Measurements from ENCODE around the gene LRRC8E.

DNA sequence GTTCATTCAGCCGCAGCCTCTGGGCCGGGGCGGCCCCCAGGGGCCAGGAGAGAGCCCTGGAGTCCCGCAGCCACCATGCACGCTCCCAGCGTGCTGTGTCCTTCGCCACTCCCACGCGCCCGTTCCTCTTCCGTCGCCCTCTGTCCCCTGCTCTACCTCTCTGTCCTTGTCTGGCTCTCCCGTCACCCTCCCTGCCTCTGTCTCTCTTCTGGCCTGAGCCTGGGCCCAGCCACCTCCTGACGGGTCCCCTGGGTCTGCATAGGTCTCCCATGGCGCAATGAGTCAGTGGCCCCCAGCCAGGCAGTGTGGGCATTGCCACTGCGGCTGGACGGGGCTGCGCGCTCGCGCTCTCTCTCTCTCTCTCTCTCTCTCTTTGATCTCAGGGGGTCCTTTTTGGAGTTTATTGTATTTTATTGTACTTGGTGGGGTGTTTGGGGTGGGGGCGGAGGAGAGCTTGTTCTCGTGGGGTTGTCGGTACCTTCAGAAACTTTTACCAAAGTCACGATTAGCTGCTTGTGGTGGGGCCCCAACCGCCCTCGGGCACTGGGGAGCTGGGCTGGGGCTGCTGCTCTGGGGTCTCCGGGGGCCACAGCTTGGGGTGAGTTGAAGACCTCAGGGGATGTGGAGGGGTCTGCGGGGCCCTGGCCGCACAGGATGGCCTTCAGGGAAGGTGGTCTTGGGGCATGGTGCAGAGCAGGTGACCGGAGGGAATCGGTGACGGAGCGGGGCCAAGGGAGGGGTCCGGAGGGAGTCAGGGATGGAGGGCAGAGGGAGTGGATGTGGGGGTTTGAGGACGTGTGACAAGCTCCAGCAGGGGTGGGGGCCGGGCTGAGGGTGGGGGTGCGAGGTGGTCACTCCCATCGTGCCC is 24.6 kb downstream of the LRRC8E start:
- TF ChIP-seq, protein P1, sequence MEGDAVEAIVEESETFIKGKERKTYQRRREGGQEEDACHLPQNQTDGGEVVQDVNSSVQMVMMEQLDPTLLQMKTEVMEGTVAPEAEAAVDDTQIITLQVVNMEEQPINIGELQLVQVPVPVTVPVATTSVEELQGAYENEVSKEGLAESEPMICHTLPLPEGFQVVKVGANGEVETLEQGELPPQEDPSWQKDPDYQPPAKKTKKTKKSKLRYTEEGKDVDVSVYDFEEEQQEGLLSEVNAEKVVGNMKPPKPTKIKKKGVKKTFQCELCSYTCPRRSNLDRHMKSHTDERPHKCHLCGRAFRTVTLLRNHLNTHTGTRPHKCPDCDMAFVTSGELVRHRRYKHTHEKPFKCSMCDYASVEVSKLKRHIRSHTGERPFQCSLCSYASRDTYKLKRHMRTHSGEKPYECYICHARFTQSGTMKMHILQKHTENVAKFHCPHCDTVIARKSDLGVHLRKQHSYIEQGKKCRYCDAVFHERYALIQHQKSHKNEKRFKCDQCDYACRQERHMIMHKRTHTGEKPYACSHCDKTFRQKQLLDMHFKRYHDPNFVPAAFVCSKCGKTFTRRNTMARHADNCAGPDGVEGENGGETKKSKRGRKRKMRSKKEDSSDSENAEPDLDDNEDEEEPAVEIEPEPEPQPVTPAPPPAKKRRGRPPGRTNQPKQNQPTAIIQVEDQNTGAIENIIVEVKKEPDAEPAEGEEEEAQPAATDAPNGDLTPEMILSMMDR (conservative IDR thresholded peaks at IDR 0.05; ENCODE audit: low read length) = no peak
- TF ChIP-seq EZH2phosphoT487 (IDR thresholded peaks at IDR 0.05; ENCODE audit: borderline replicate concordance) = no peak
